Measurements from ENCODE around the gene TRERF1.

TRERF1 gene

GRCh38 chr6:42210551-42210950 lies 241.2 kb downstream of the TRERF1 start (continued):
- TF ChIP-seq ZNF140 (tag by site-specific recombination; IDR thresholded peaks at IDR 0.05) = no peak
- TF ChIP-seq TSHZ1 (tag by site-specific recombination; IDR thresholded peaks at IDR 0.05; ENCODE audit: borderline replicate concordance) = peak; percentile 50; the same call in 1 of the 2 replicates
- TF ChIP-seq KLF10 (tag by site-specific recombination; IDR thresholded peaks at IDR 0.05) = peak; percentile 42; the same call in 1 of the 2 replicates
- TF ChIP-seq ZNF558 (tag by site-specific recombination; IDR thresholded peaks at IDR 0.05) = 0 out of 2 replicates have a peak, but pooled peaks have one; percentile 29
- no peak for TF ChIP-seq ZBTB1 (tag by site-specific recombination; IDR thresholded peaks at IDR 0.05)
- TF ChIP-seq ZNF394 (tag by site-specific recombination; IDR thresholded peaks at IDR 0.05; ENCODE audit: borderline replicate concordance) = no peak
- TF ChIP-seq ZNF155 (tag by site-specific recombination; IDR thresholded peaks at IDR 0.05) = no peak
- no peak for TF ChIP-seq ZBTB7A (tag by site-specific recombination; IDR thresholded peaks at IDR 0.05; ENCODE audit: low read depth)
- peak; percentile 26; the same call in 1 of the 2 replicates for TF ChIP-seq ZNF335 (tag by site-specific recombination; conservative IDR thresholded peaks at IDR 0.05)
- TF ChIP-seq SCRT2 (tag by site-specific recombination; IDR thresholded peaks at IDR 0.05) = peak; percentile 42; the same call in 1 of the 2 replicates
- peak; percentile 88 for TF ChIP-seq BCL6B (tag by site-specific recombination; IDR thresholded peaks at IDR 0.05)
- TF ChIP-seq YY1 (tag by site-specific recombination; IDR thresholded peaks at IDR 0.05) = 0 out of 2 replicates have a peak, but pooled peaks have one; percentile 27
- TF ChIP-seq ZNF366 (tag by site-specific recombination; conservative IDR thresholded peaks at IDR 0.05) = peak; percentile 62
- TF ChIP-seq ZNF692 (tag by site-specific recombination; IDR thresholded peaks at IDR 0.05) = peak; percentile 56
- TF ChIP-seq MEIS1 (CRISPR knock-in tag; IDR thresholded peaks at IDR 0.05; ENCODE audit: borderline replicate concordance) = no peak
- TF ChIP-seq ZEB2 (tag by site-specific recombination; IDR thresholded peaks at IDR 0.05) = peak; percentile 48; the same call in 1 of the 2 replicates
- no peak for TF ChIP-seq ZNF266 (tag by site-specific recombination; IDR thresholded peaks at IDR 0.05; ENCODE audit: low read depth)
- peak; percentile 75; the same call in 1 of the 2 replicates for TF ChIP-seq SALL2 (tag by site-specific recombination; IDR thresholded peaks at IDR 0.05; ENCODE audit: borderline replicate concordance)
- TF ChIP-seq ZNF24 (tag by site-specific recombination; IDR thresholded peaks at IDR 0.05) = no peak
- TF ChIP-seq KLF7 (tag by site-specific recombination; IDR thresholded peaks at IDR 0.05; ENCODE audit: borderline replicate concordance) = no peak; the same call in 1 of the 2 replicates
- no peak for TF ChIP-seq KLF9 (tag by site-specific recombination; IDR thresholded peaks at IDR 0.05; ENCODE audit: low read depth)
- TF ChIP-seq ZNF19 (tag by site-specific recombination; IDR thresholded peaks at IDR 0.05; ENCODE audit: low read depth) = no peak
- no peak for TF ChIP-seq ZNF777 (tag by site-specific recombination; IDR thresholded peaks at IDR 0.05; ENCODE audit: borderline replicate concordance)
- 0 out of 2 replicates have a peak, but pooled peaks have one; percentile 36 for TF ChIP-seq ZNF404 (tag by site-specific recombination; IDR thresholded peaks at IDR 0.05)
- TF ChIP-seq FEZF1 (tag by site-specific recombination; IDR thresholded peaks at IDR 0.05) = peak; percentile 88
- no peak for TF ChIP-seq ZNF707 (tag by site-specific recombination; IDR thresholded peaks at IDR 0.05)
- TF ChIP-seq ZNF23 (tag by site-specific recombination; IDR thresholded peaks at IDR 0.05; ENCODE audit: borderline replicate concordance) = no peak
- TF ChIP-seq ZNF112 (tag by site-specific recombination; IDR thresholded peaks at IDR 0.05) = no peak
- TF ChIP-seq IKZF3 (tag by site-specific recombination; IDR thresholded peaks at IDR 0.05) = no peak
- no peak for TF ChIP-seq ZNF670 (tag by site-specific recombination; IDR thresholded peaks at IDR 0.05; ENCODE audit: low read depth)
- peak; percentile 86 for TF ChIP-seq SP7 (tag by site-specific recombination; IDR thresholded peaks at IDR 0.05)
- TF ChIP-seq PRDM6 (tag by site-specific recombination; IDR thresholded peaks at IDR 0.05) = peak; percentile 95
- TF ChIP-seq ZNF239 (tag by site-specific recombination; IDR thresholded peaks at IDR 0.05) = no peak
- peak; percentile 57; the same call in 1 of the 2 replicates for TF ChIP-seq GLI2 (tag by site-specific recombination; IDR thresholded peaks at IDR 0.05; ENCODE audit: borderline replicate concordance, low read depth)
- TF ChIP-seq WT1 (tag by site-specific recombination; IDR thresholded peaks at IDR 0.05) = peak; percentile 60
